Right lobe of liver (tissue), 6 donors: ENCODE measurements around the gene CRTAC1. TPM values are rescaled to one million over a fixed set of nuclear protein-coding genes. Genes with fewer than 3 reads are reported as not detected.

Experiments used
- ATAC-seq, 4 donors: fragments of 200-7000 bp; cut with Tn5 transposase; one replicate each; pipeline ENCODE4 v1.9.1; 2020; ENCODE audit warnings: mild to moderate bottlenecking in 4 of 4, moderate library complexity in 4 of 4
- DNase-seq, 3 donors: peaks; one replicate each; pipeline ENCODE4 v3.0.0-alpha.2; 2020
- H3K27ac ChIP-seq, 3 donors: fragments of 200-600 bp; one replicate each; pipeline ENCODE4 v1.8.0; 2022
- H3K27me3 ChIP-seq, 2 donors: fragments of 200-600 bp; one replicate each; pipeline ENCODE4 v1.8.0; 2022
- H3K36me3 ChIP-seq, 4 donors: fragments of 200-600 bp; sonication (generic) in 1 of 4; one replicate each; pipeline versions ENCODE4 v1.5.1 to v1.8.0; 2017 to 2022; ENCODE audit warnings: control low read depth in 1 of 4
- H3K4me1 ChIP-seq, 4 donors: fragments of 200-600 bp; sonication (generic) in 1 of 4; one replicate each; pipeline versions ENCODE4 v1.5.1 to v1.8.0; 2017 to 2022; ENCODE audit warnings: control low read depth in 1 of 4
- H3K4me3 ChIP-seq, 3 donors: fragments of 200-600 bp; one replicate each; pipeline ENCODE4 v1.8.0; 2022
- H3K9me3 ChIP-seq, 4 donors: fragments of 200-600 bp; sonication (generic) in 1 of 4; one replicate each; pipeline versions ENCODE4 v1.5.1 to v1.8.0; 2017 to 2022; ENCODE audit warnings: control low read depth in 1 of 4
- CTCF ChIP-seq, 4 donors: fragments of 200-600 bp in 3 of 4; fragments of 450-650 bp in 1 of 4; IDR thresholded peaks; one replicate each; pipeline versions ENCODE4 v1.5.1 to v1.8.0; 2016 to 2022; ENCODE audit warnings: antibody characterized with exemption in 4 of 4, mild to moderate bottlenecking in 2 of 4
- POLR2A ChIP-seq: fragments of 450-650 bp; IDR thresholded peaks from one replicate; pipeline ENCODE4 v1.6.1; 2017; ENCODE audit warnings: antibody characterized with exemption, mild to moderate bottlenecking
- WGBS: methylation state at CpG from one replicate; pipeline ENCODE4 v1.1.6; 2018; ENCODE audit warnings: low coverage, low lambda C conversion rate; ENCODE audit not compliant: insufficient coverage; ENCODE audit errors: missing lambda C conversion rate; 5-methylcytosine and 5-hydroxymethylcytosine counted together
- intact Hi-C, 2 donors: fragments of 100-400 bp; cut with DNase I; formaldehyde crosslinking; loops; one replicate each; pipeline versions ENCODE4 v1.11.2 to v1.14.1; 2022
- total RNA-seq, 6 experiments: library from RNA; depleted of rRNA in 2 of 6; stranded (reverse); fragments of >200 nt in 2 of 6; fragmentation: NEBNext Ultra II Directional in 3 of 6; extraction: Animal tissue kit (Norgen Biotek cat#: 25700) in 3 of 6; gene quantifications; one replicate each; pipeline versions ENCODE4 v1.1.0 to v1.2.4, GENCODE V29; 2016 to 2023
- donor health status: DM: no; HTN: yes; CAD: no.
- donor health status: DM: no; HTN: no; CAD: no.
- donor health status: DM: no; HTN: no; CAD: no.
- donor health status: DM: no; HTN: yes; CAD: no.
- donor health status: DM: no; HTN: yes; CAD: no.

Gene CRTAC1
- total RNA-seq, 6 experiments from 2014 or later: 0.20 TPM; not detected in 5

- ATAC-seq: no peak
- intact Hi-C loops: no loop called here
- no peak for DNase-seq
- Histone ChIP-seq H3K36me3 (no peaks in the 10 kb centered on the region), H3K27ac (no peak overlapping the region), H3K27me3 (peaks cover 0 to 6% of the 10 kb centered on the region in 2 donors), H3K9me3 (no peaks in the 10 kb centered on the region), H3K4me1 (no peaks in the 10 kb centered on the region), H3K4me3 (no peak overlapping the region)
- no peak for TF ChIP-seq POLR2A
- TF ChIP-seq CTCF (IDR thresholded peaks at IDR 0.05): no peak
- 28% methylated on average over 15 of the region's 16 CpGs for WGBS
These were observed 56.3 kb downstream of the CRTAC1 start for GRCh38 chr10:97974100-97974499.

GRCh38 chr10:97969538-97970079 lies 60.8 kb downstream of the CRTAC1 start:
- intact Hi-C loops: no loop called here
- DNase-seq: no peak
- peaks cover 0 to under 1% of the 10 kb centered on the region in 2 donors for H3K27me3 ChIP-seq
- 36% methylated on average over 4 of the region's 4 CpGs for WGBS
- TF ChIP-seq POLR2A (no peak), CTCF (IDR thresholded peaks at IDR 0.05) (no peak)
- H3K36me3 ChIP-seq: no peaks in the 10 kb centered on the region
- no peaks in the 10 kb centered on the region for H3K4me1 ChIP-seq
- no peak overlapping the region for H3K4me3 ChIP-seq
- no peak overlapping the region for H3K27ac ChIP-seq
- ATAC-seq: no peak
- H3K9me3 ChIP-seq: no peaks in the 10 kb centered on the region

GRCh38 chr10:97964748-97965147 lies 65.7 kb downstream of the CRTAC1 start:
- no peak for ATAC-seq
- Histone ChIP-seq H3K9me3 (no peaks in the 10 kb centered on the region), H3K27me3 (peaks cover 0 to 6% of the 10 kb centered on the region in 2 donors), H3K27ac (no peak overlapping the region), H3K4me1 (no peaks in the 10 kb centered on the region), H3K4me3 (no peak overlapping the region), H3K36me3 (no peaks in the 10 kb centered on the region)
- 68% methylated on average over 5 of the region's 5 CpGs for WGBS
- no peak for DNase-seq
- TF ChIP-seq POLR2A (no peak), CTCF (IDR thresholded peaks at IDR 0.05) (no peak)
- intact Hi-C loops: no loop called here

- no peak for TF ChIP-seq POLR2A
- TF ChIP-seq CTCF (IDR thresholded peaks at IDR 0.05): no peak
- no peaks in the 10 kb centered on the region for H3K4me1 ChIP-seq
- peaks cover 0 to 6% of the 10 kb centered on the region in 2 donors for H3K27me3 ChIP-seq
- no peaks in the 10 kb centered on the region for H3K36me3 ChIP-seq
- no peaks in the 10 kb centered on the region for H3K9me3 ChIP-seq
- no peak overlapping the region for H3K4me3 ChIP-seq
- 34% methylated on average over 6 of the region's 7 CpGs for WGBS
- intact Hi-C loops: no loop called here
- no peak overlapping the region for H3K27ac ChIP-seq
- DNase-seq (no peak), ATAC-seq (no peak)
These were observed 68.5 kb downstream of the CRTAC1 start for GRCh38 chr10:97961945-97962344.
